GM19452 (cell line): ENCODE data around the gene STK25.

Experiments
- ATAC-seq: cut with Tn5 transposase; IDR thresholded peaks from one replicate; pipeline ENCODE4 v1.9.1; 2021; ENCODE audit not compliant: unreplicated experiment

The STK25 gene

DNA sequence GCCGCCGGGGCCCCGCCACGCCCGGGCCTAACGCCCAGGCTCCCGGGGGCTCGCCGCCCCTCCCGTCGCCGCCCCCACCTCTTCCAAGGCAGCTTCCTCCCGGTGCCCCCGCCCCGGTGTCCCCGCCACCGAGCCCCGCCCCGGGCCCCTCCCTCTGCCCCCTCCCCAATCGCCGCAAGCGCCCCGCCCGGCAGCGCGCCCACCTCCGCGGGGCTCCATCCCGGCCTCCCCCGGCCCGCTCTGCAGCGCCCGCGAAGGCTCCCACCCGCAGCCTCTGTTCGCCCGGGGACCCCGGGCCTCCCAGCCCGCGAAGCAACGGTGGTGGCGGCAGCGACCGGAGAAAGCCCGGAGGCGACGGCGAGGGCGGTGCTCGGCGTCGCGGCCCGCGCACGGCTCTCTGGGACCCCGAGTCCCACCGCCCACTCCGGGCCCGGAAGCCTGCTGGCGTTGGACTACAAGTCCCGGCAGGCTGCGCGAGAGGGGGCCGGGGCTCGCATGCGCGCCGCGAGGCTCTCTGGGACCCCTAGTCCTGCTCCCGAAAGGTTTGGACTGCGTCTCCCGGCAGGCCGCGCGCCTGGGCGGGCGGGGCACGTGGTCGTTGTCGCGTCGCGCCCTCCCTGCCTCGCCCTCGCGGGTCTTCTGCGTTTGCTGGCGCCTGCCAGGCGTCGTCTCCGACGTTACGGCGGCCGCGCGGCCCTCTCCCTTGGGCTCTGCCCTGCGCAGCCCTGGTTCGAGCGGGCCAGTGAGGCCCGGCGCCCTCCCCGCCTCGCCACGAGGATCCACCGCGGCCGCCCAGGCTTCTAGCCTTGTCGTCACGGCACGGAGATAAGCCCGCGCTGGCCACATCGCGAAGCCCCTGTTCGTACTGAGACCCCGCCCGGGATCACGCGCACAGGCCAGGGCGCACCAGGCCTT lies at the start of gene STK25:
Gene STK25, minus strand, starts transcription at position 345 of the 915 bp plus-strand sequence. CDS start 549 bp downstream, outside the sequence.
- peak; percentile 94 for ATAC-seq

DNA sequence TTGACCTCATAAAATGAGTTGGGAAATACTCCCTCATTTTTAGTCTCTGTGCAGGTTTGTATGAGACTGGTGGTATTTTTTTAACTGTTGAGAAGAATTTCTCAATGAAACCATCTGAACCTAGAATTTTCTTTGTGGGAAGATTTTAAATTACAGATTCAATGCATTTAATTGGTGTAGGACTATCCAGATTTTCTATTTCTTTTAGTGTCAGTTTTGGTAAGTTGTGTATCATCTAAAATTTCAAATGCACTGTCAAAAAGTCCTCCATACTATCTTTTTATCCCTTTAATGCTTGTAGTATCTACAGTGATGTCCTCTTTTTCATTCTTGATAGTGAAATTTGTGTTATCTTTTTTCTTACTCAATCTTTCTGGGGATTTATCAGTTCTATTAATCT lies 48.4 kb upstream of the STK25 start:
- ATAC-seq: no peak

DNA sequence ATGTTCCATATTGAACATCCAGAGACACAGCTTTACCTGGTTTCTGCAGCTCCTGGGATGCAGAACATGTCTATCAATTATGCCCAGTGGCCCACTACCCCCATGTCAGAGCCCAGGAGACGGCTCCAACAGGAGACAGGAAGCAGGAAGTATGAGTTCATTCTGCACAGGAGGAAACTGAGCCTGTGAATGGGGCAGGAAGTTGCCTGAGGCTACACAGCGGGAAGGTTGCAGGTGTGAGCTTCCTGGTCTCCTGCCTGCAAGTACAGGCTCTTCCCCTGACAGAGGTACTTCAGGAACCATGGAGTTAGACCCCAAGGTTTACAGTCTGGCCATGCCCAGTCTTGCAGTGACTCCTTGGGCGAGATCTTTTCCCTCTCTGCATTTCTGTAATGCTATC lies 47.3 kb upstream of the STK25 start:
- ATAC-seq: no peak

DNA sequence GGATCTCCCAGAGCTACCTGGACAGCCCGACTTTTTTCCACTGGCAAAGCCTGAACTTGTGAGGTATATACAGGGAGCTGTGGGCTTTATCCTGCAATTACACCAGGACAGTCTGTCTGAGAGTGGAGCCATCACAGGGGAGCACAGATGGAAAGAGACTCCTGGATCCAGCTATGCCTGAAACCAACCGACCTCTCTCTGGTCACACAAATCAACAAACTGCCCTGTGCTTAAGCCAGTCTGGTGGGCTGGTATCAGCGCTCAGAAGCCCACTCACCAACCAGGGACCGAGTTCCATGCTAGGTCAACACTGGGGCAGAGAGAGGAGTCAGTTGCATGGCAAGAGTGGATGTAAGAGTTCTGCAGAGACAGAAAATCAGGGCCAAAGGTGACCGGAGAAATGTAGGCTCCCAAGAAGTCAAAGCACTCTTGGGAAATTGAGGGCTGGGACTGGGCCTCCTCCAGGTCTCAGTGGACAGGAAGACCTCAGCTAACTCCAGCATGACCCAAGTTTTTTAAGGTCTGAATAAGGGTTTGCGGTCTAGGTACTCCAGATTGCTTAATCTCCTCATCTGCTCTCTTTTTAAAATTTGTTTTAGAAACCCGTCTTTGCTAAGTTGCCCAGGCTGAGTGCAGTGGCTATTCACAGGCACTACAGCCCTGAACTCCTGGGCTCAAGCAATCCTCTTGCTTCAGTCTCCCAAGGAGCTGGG lies 46.4 kb upstream of the STK25 start:
- no peak for ATAC-seq

DNA sequence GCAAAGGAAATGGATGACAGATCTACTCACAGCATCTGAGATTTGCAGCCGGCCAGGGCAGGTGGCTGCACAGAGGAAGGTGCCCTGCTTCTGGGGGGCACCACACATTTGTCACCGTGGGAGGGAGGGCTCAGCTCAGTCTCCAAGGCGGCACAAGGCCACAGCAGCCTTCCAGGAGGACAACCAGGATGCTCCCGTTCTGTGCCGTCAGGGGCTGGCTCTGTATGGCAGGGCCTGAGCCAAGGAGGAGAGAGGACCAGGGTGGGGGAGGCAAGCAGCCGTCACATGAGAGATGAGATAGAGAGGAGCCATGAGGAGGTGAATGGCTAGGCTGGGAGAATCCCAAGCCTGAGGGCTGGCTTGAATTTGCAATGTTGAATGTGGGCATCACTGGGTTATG lies 45.6 kb upstream of the STK25 start:
- ATAC-seq: no peak

DNA sequence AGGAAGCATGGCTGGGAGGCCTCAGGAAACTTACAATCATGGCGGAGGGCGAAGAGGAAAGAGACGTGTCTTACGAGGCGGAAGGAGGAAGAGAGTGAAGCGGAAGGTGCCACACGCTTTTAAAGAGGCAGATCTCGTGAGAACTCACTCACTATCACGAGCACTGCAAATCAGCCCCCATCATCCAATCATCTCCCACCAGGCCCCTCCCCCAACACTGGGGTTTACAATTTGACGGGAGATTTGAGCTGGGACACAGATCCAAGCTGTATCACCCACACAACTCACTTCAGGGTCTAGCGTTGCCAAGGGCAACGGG lies 45.1 kb upstream of the STK25 start:
- ATAC-seq: no peak

DNA sequence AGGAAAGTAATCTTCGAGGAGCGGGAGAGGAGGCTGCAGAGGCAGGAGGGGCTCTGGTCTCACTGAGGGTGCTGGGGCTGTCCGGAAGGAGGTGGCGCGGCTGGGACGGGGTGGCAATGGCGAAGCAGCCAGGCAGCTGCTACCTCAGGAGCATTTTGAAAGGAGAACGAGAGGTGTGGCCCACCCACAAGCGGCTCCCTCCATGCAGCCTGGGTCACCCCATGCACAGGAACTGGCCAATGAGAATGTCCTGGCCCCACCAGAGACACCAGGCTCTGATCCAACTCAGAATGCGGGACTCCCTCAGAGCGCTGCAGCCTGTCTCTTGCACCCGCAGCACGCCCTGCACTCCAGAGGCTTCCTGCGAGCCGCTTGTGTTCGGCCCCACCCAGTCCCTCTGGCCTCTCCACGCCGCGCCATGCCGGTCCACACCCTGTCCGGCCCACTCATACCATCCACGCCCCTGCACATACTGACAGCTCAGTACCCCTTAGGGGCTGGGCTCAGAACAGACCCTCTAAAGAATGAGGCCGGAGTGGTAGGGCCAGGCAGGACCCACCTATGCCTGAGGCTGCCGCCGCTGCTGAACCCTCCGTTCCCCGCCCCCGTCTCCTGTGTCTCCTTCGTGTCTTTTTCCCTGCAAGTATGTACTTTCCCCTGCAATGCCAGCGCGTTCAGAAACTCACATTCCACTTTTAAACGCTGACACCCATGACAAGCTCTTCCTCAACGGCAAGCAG lies 43.8 kb upstream of the STK25 start:
- no peak for ATAC-seq

DNA sequence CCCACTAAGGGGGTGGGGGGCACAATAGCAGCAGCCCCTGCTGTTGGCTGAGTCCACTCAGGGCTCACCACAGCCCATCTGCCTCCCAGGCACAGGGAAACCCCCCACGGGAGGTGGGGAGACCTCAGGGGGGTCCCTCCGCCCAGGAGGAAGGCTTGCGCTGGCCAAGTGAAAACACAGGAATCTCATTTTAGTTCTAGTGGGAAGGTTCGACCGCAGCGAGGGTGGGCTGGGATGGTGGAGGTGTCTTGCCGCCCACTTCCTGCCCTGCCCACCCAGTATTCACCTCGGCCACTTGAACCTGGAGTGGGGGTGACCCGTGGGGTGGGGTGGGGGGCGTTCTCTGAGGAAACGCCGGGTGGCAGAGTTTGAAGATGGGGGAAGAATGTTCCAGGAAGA lies 43.2 kb upstream of the STK25 start:
- ATAC-seq: no peak

DNA sequence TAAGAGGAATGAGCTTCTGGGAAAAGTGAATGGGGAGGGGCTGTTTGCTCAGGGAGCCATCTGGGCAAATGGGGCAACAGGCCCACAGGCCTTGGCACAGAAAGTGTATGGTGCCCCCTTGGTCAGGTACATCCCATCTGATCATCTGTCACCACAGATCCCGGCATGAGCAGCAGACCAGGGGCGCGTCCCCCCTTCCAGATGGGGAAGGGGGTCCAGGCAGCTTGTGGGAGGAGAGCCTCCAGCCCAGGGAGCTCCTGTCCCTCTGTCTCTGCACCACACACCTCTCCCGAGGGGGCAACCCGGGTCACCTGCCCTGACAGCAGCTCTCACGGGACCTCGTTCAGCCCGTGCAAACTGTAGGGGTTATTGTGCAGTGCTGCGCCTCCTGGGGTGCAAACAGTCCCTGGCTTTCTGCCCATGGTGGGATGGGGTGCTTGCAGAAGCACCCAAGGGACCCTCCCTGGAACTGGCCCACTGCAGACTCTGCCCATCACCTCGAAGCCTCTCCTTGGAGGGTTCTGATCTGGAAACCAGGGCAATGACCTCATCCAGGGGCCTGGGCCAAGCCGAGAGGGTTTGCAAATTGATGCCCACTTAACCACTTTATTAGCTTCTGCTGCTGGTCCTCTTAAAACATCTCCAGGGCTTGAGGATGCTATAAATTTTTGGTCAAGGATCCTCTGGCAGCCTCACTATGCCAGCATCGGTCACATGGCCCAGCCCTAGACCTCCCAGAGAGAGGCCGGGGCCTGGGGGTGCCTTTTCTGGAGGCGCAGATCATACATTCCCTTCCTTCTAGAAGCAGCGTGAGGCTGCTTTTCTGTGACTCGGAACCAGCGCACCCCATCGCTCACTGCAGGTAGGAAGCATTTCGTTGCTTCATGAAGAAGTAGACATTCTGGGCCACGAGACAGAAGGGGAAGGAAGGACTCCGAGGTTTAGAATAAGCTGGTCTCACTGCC lies 42.5 kb upstream of the STK25 start:
- ATAC-seq: no peak

DNA sequence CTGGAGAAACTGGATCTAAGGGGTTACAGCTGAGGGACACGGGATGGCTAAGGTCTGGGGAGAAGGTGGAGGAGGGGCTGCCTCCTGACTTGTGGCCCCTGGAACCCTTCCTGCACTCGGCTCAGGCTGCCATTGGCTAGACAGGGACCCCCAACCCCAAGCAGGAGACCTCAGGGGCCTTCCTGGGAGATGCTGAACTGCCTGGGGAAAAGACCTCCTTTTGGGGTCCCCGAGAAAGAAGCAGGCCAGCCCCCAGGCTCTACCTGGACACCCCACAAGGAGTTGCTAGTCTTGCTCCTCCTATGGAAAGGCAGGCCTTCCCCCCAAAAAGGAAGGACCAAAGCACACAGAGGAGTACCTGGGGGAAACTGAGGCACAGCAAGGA lies 40.1 kb upstream of the STK25 start:
- no peak for ATAC-seq

DNA sequence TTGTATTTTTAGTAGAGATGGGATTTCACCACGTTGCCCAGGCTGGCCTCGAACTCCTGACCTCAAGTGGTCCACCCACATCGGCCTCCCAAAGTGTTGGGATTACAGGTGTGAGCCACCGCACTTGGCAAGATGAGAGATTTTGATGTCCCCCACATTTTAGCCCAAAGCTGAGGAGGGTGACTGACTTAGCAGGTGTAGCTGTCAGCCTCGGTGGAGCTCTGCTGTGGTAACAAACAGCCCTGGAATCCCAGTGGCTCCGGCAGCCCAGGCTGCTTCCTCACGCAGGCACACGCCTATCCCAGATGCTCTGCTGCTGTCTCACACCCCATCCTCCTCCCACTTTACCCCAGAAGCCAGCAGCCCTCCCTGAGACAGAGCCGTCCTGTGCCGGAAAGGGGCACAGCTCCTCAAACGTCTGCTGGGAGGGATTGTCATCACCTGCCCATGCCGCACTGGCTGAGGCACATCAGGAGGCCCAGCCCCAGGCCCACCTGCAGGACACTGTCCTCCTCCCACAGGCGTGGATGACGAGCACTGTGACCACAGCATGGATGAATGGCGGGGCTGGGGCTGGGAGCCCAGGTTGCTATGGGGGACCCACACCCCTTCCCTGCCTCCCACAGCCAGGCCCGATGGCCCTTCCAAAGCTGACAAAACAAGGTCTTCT lies 39.5 kb upstream of the STK25 start:
- no peak for ATAC-seq

DNA sequence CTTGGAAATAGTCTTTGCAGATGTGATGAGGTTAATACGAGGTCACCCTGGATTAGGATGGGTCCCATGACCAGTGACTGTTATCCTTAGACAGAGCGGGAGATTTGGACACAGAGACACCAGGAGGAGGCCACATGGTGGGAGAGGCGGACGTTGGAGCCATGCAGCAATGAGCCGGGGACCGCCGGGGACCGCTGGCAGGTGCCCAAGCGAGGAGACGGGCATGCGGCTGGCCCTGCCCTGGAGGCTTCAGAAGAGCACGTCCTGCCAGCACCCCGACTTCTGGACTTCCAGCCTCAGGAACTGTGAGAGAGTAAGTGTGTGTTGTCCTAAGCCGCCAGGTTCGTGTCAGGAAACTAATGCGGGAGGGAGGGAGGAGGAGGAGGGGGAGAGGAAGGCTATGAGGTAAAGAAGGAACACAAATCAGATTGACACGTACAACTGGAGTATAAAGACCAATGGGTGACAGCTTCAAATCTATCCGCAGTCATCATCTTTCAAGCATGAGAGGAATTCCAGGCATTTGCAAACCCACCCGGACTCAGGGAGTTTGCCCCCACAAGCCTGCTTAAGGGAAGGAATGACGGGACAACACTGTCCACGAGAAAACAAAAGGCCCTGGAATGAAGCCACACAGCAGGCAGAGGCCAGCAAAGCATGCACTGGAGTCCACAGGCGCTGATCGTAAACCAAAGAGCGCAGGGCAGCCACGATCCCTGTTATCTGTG lies 38.6 kb upstream of the STK25 start:
- ATAC-seq: no peak

DNA sequence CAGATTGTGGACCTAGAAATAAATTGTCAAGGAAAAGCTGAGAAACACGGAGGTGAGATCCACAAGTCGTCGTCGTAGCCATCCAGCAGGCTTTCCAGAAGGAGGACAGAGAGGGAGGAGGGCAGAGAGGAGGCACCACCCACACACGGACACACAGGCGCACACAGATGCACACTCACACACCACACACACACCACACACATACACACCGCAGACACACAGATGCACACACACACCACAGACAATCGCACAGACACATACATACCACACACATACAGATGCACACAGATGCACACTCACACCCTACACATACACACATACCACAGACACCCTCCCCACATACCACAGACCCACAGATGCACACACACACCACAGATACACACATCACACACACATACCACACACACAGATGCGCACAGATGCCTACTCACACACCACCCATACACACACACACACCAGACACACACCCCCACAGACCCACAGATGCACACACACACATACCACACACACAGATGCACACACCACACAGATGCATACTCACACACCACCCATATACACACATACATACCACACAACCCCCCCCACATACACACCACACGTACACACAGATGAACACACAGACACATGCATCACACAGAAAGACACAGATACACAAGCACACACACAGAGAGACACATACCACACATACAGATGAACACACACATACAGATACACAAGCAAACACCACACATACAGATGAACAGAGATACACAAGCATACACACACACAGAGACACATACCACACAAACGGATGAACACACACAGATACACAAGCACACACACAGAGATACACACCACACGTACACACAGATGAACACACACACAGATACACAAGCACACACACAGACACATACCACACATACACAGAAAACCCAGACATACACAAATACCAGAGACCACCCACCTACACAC lies 37.4 kb upstream of the STK25 start:
- no peak for ATAC-seq

DNA sequence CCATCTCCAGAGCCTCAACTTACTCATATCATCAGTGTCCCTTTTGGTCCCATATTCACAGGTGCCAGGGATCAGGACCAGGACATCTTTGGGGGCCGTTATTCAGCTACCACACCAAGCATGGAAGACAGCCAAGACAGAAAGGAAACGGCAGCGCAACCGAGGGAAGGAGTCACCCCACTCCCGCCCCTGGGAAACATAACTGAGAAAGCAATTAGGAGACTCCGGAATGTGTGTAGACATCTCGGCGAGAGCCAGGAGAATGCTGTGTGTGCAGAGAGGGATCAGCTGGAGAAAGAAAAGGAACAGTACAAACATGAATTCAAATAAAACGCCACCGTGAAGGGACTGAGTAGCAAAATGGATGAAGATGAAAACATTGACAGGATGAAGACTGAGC lies 36.7 kb upstream of the STK25 start:
- no peak for ATAC-seq

DNA sequence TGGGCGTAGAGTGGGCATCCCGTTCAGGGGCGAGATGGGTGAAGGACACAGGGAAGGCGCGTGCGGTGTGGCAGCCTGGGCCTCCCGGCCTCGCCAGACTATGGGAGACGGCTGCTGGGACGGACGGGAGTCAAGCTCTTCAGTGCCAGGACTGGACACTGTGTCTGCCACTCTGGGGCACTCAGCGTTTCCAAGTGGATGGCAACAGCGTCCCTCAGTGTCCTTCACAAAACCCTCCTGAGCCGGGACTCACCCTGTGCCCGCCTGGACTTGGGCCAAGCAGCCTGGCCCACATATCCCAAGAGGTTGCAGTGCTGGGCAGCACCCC lies 33.9 kb upstream of the STK25 start:
- no peak for ATAC-seq

DNA sequence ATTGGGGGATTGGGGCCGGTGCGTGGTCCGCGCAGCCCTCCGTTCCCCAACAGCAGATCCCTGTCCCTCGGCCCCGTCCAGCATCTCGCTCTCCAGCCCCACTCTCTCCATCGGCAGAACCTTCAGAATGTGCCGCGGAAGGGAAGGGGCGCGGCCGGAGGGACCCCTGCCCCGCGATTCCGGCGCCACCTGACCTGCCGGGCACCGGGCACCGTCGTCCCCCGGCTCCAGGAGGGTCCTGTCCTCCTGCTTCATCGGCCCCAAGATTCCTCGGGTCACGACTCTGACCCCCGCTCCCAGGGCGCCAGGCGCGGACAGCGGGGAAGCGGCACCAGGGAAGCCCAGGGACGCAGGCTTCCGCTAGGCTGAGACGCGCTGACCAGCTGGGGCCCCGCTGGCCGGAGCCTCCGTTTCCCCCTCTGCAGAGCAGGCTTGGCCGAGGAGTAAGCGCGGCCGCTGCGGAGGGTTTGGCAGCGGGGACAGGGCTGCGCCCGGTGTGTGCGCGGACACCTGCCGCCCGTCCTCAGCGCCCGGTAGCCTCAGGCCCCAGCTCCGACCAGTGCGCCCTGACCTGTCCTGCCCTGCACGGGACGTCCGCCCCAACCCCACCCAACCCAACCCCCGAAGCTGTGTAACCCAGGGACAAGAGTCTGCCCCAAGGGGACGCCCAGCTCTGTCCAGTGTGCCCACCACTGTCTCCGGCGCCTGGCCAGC lies 33.3 kb upstream of the STK25 start:
- no peak for ATAC-seq

DNA sequence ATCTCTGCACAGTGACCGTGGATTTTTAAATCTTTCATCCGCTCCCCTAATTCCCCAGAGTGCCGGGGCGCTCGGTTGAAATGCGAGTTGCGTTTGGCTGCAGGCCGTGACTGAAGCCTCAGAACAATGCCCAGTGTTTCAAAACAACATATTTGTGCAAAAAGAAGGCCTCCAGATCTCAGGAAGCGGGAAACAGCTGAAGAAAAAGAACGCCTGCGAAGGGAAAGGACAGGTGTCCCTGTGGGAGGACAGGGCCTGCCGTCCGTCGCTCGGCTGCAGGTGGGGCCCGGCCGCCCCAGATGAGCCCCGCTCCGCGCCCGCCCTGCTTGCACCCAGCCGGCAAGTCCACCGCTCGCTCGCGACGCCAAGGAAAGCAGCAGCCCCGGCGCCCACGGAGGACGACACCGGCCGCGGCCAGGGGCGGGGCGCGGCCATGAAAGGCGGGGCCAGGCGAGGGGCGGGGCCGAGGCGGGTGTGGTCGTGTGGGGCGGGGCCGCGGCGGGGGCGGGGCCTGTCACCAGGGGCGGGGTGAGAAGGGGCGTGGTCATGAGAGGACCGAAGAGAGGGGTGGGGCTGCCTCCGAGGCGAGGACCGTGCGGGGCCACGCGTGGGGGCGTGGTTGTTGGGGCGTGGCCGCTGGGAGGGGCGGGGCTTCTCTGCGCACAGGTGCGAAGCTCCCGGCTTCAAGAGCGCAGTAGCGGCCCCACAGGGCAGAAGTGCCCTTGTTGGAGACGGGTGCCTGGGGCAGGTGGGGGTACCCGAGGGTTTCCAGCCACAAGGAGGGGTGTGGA lies 32.6 kb upstream of the STK25 start:
- no peak for ATAC-seq
